ENCODE measurements around the gene TTN. TPM values are rescaled to one million over a fixed set of nuclear protein-coding genes. Genes with fewer than 3 reads are reported as not detected.

TTN gene
- total RNA-seq, 3 donors from 2014 or later (not counting 1 experiment from before 2014, with no cell fraction given): 2.5 to 4.2 (median 3.7) TPM

GRCh38 chr2:178530131-178530530, 277.1 kb downstream of the TTN start:
- ATAC-seq: no peak
- Mint-ChIP-seq H3K4me3 (no peak overlapping the region), H3K36me3 (peaks cover 36% of the 10 kb centered on the region), H3K27me3 (ENCODE audit: low read depth in 2 of 2) (no peaks in the 10 kb centered on the region), H3K27ac (peak overlapping the region in 1 of 2 donors; percentile 56), H3K9me3 (no peaks in the 10 kb centered on the region), H3K4me1 (peaks cover 30 to 34% of the 10 kb centered on the region in 2 donors)
- Histone ChIP-seq H3K36me3 (ENCODE audit: control insufficient read depth, insufficient read depth, low read length) (peaks cover 9% of the 10 kb centered on the region), H3K27me3 (ENCODE audit: control insufficient read depth, insufficient read depth, low read length) (no peaks in the 10 kb centered on the region), H3K9me3 (ENCODE audit: control insufficient read depth, insufficient read depth, low read length) (no peaks in the 10 kb centered on the region), H3K4me3 (ENCODE audit: low read length) (no peak overlapping the region), H3K27ac (ENCODE audit: low read length) (peak overlapping the region; percentile 46), H3K4me1 (ENCODE audit: control insufficient read depth, insufficient read depth, low read length) (no peaks in the 10 kb centered on the region)
- no peak for DNase-seq
- intact Hi-C loops (cut with micrococcal nuclease): no loop called here
- WGBS (ENCODE audit: insufficient coverage): 88% methylated on average over 1 of the region's 2 CpGs
- TF ChIP-seq, protein P1, sequence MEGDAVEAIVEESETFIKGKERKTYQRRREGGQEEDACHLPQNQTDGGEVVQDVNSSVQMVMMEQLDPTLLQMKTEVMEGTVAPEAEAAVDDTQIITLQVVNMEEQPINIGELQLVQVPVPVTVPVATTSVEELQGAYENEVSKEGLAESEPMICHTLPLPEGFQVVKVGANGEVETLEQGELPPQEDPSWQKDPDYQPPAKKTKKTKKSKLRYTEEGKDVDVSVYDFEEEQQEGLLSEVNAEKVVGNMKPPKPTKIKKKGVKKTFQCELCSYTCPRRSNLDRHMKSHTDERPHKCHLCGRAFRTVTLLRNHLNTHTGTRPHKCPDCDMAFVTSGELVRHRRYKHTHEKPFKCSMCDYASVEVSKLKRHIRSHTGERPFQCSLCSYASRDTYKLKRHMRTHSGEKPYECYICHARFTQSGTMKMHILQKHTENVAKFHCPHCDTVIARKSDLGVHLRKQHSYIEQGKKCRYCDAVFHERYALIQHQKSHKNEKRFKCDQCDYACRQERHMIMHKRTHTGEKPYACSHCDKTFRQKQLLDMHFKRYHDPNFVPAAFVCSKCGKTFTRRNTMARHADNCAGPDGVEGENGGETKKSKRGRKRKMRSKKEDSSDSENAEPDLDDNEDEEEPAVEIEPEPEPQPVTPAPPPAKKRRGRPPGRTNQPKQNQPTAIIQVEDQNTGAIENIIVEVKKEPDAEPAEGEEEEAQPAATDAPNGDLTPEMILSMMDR (IDR thresholded peaks at IDR 0.05): no peak

- H3K4me3 Mint-ChIP-seq: no peak overlapping the region
- WGBS (ENCODE audit: insufficient coverage): no CpG with 5 or more reads among the region's 2 CpGs
- TF ChIP-seq, protein P1 (IDR thresholded peaks at IDR 0.05): no peak
- no peaks in the 10 kb centered on the region for H3K9me3 ChIP-seq (ENCODE audit: control insufficient read depth, insufficient read depth, low read length)
- no peak overlapping the region for H3K27ac Mint-ChIP-seq
- peaks cover 30 to 35% of the 10 kb centered on the region in 2 donors for H3K4me1 Mint-ChIP-seq
- no peaks in the 10 kb centered on the region for H3K9me3 Mint-ChIP-seq
- no peaks in the 10 kb centered on the region for H3K27me3 ChIP-seq (ENCODE audit: control insufficient read depth, insufficient read depth, low read length)
- ATAC-seq: no peak
- no peak overlapping the region for H3K4me3 ChIP-seq (ENCODE audit: low read length)
- H3K27ac ChIP-seq (ENCODE audit: low read length): no peak overlapping the region
- peaks cover 27% of the 10 kb centered on the region for H3K36me3 Mint-ChIP-seq
- intact Hi-C loops (cut with micrococcal nuclease): no loop called here
- H3K4me1 ChIP-seq (ENCODE audit: control insufficient read depth, insufficient read depth, low read length): no peaks in the 10 kb centered on the region
- H3K27me3 Mint-ChIP-seq (ENCODE audit: low read depth in 2 of 2): no peaks in the 10 kb centered on the region
- DNase-seq: no peak
- H3K36me3 ChIP-seq (ENCODE audit: control insufficient read depth, insufficient read depth, low read length): peaks cover 4% of the 10 kb centered on the region
Observed at GRCh38 chr2:178529194-178529593, 278.0 kb downstream of the TTN start.

DNA sequence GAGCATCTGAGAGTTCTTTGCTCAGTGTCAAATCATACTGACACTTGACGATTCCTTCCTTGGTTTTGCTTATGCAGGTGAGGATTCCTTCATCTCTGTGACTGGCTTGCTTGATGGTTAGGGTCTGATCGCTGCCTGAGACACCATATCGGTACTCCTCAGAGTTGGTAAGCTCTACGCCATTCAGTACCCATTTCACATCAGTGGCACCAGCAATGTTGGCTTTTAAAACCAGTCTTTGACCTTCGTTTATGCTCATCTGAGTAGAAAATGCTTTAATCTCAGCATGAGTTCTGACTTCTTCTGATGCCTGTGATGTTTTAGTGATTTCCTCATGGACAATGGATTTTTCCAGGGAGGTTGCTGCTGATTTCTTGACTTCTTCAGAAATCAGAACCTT, 278.6 kb downstream of the TTN start:
- Mint-ChIP-seq H3K4me3 (no peak overlapping the region), H3K9me3 (no peaks in the 10 kb centered on the region), H3K4me1 (peaks cover 32 to 36% of the 10 kb centered on the region in 2 donors), H3K27ac (no peak overlapping the region), H3K27me3 (ENCODE audit: low read depth in 2 of 2) (no peaks in the 10 kb centered on the region), H3K36me3 (peaks cover 21% of the 10 kb centered on the region)
- Histone ChIP-seq H3K4me1 (ENCODE audit: control insufficient read depth, insufficient read depth, low read length) (peaks cover 3% of the 10 kb centered on the region), H3K4me3 (ENCODE audit: low read length) (no peak overlapping the region), H3K27ac (ENCODE audit: low read length) (no peak overlapping the region), H3K9me3 (ENCODE audit: control insufficient read depth, insufficient read depth, low read length) (no peaks in the 10 kb centered on the region), H3K27me3 (ENCODE audit: control insufficient read depth, insufficient read depth, low read length) (no peaks in the 10 kb centered on the region), H3K36me3 (ENCODE audit: control insufficient read depth, insufficient read depth, low read length) (no peaks in the 10 kb centered on the region)
- ATAC-seq (no peak), DNase-seq (no peak)
- TF ChIP-seq, protein P1 (IDR thresholded peaks at IDR 0.05): no peak
- WGBS (ENCODE audit: insufficient coverage): 96% methylated on average over 5 of the region's 5 CpGs
- intact Hi-C loops (cut with micrococcal nuclease): no loop called here

GRCh38 chr2:178527592-178527991, 279.6 kb downstream of the TTN start:
- TF ChIP-seq, protein P1 (IDR thresholded peaks at IDR 0.05): no peak
- 91% methylated on average over 2 of the region's 2 CpGs for WGBS (ENCODE audit: insufficient coverage)
- Mint-ChIP-seq H3K9me3 (no peaks in the 10 kb centered on the region), H3K4me3 (no peak overlapping the region), H3K4me1 (peaks cover 39 to 42% of the 10 kb centered on the region in 2 donors), H3K27me3 (ENCODE audit: low read depth in 2 of 2) (no peaks in the 10 kb centered on the region), H3K36me3 (peaks cover 13% of the 10 kb centered on the region), H3K27ac (no peak overlapping the region)
- ATAC-seq (no peak), DNase-seq (no peak)
- no peaks in the 10 kb centered on the region for H3K36me3 ChIP-seq (ENCODE audit: control insufficient read depth, insufficient read depth, low read length)
- no peaks in the 10 kb centered on the region for H3K9me3 ChIP-seq (ENCODE audit: control insufficient read depth, insufficient read depth, low read length)
- no peak overlapping the region for H3K4me3 ChIP-seq (ENCODE audit: low read length)
- peaks cover 10% of the 10 kb centered on the region for H3K4me1 ChIP-seq (ENCODE audit: control insufficient read depth, insufficient read depth, low read length)
- H3K27me3 ChIP-seq (ENCODE audit: control insufficient read depth, insufficient read depth, low read length): no peaks in the 10 kb centered on the region
- intact Hi-C loops (cut with micrococcal nuclease): no loop called here
- no peak overlapping the region for H3K27ac ChIP-seq (ENCODE audit: low read length)
